ENCODE measurements around the gene DTNA.

The DTNA gene

GRCh38 chr18:34818064-34818463, 108.0 kb downstream of the DTNA start:
- H3K4me3 Mint-ChIP-seq: no peak overlapping the region
- no peaks in the 10 kb centered on the region for H3K4me1 Mint-ChIP-seq
- CTCF ChIA-PET: no interaction called here
- H3K27me3 Mint-ChIP-seq: peaks cover 7% of the 10 kb centered on the region
- no peak for DNase-seq
- H3K27ac Mint-ChIP-seq: no peak overlapping the region
- H3K9me3 Mint-ChIP-seq: no peaks in the 10 kb centered on the region
- no peaks in the 10 kb centered on the region for H3K36me3 Mint-ChIP-seq

DNA sequence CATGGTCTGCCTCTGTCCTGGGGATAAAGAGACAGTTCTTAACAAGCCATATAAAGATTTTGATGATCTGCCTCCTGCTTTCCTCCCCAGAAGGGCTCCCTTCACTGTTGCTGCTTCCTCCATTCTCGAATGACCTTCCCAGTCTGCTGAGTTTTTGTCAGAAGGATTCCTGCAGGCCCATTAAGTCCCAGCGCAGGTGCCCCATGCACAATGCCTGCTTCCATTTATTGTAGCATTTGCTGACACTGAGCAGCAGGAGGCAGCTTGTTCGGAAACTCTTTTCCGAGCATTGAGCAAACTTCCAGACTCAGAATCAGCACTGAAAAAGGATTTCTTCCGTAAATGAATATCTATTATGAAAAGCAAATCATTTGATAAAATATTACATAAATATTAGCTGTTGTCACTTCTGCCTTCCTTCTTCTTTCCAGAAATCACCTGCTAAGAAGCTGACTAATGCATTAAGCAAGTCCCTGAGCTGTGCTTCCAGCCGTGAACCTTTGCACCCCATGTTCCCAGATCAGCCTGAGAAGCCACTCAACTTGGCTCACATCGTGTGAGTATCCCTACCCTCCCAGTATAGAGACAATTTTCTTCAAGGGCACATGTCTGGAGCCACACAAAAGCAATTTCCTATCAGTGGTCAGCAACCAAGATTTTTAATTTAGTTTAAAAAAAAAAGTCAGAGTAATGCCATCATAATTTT, 110.4 kb downstream of the DTNA start:
- CTCF ChIA-PET: no interaction called here
- Mint-ChIP-seq H3K4me1 (no peaks in the 10 kb centered on the region), H3K27me3 (peaks cover 7% of the 10 kb centered on the region), H3K36me3 (no peaks in the 10 kb centered on the region), H3K9me3 (no peaks in the 10 kb centered on the region), H3K27ac (no peak overlapping the region), H3K4me3 (no peak overlapping the region)
- DNase-seq: no peak

- CTCF ChIA-PET: no interaction called here
- Mint-ChIP-seq H3K27ac (no peak overlapping the region), H3K4me3 (no peak overlapping the region), H3K36me3 (no peaks in the 10 kb centered on the region), H3K27me3 (peaks cover 7% of the 10 kb centered on the region), H3K4me1 (no peaks in the 10 kb centered on the region), H3K9me3 (no peaks in the 10 kb centered on the region)
- no peak for DNase-seq
These were observed 111.6 kb downstream of the DTNA start for GRCh38 chr18:34821669-34822210.

DNA sequence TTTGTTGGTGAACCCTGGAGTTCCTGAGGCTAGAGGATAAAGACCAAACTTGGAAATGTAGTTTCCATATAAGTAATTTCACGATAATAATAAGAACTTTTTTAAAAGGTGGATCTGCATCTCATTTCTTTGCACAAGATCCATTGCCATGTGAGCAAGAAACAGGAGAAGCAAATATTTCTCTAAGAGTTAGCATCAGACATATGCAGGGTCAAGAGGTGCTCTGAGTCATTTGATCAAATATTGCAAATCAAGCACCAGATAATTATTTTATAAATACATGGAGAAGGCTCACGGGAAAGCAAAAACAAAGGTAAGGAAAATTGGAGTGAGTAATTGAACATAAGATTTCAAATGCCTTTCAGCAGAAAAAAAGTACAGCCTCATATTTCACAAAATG, 118.0 kb downstream of the DTNA start:
- no peak overlapping the region for H3K27ac Mint-ChIP-seq
- no peaks in the 10 kb centered on the region for H3K36me3 Mint-ChIP-seq
- CTCF ChIA-PET: no interaction called here
- DNase-seq: no peak
- no peak overlapping the region for H3K4me3 Mint-ChIP-seq
- no peaks in the 10 kb centered on the region for H3K9me3 Mint-ChIP-seq
- H3K27me3 Mint-ChIP-seq: no peaks in the 10 kb centered on the region
- no peaks in the 10 kb centered on the region for H3K4me1 Mint-ChIP-seq

- no peak overlapping the region for H3K4me3 Mint-ChIP-seq
- CTCF ChIA-PET: no interaction called here
- H3K9me3 Mint-ChIP-seq: no peaks in the 10 kb centered on the region
- DNase-seq: no peak
- H3K27me3 Mint-ChIP-seq: no peaks in the 10 kb centered on the region
- peaks cover 4% of the 10 kb centered on the region for H3K4me1 Mint-ChIP-seq
- no peak overlapping the region for H3K27ac Mint-ChIP-seq
- H3K36me3 Mint-ChIP-seq: no peaks in the 10 kb centered on the region
These were observed 124.8 kb downstream of the DTNA start for GRCh38 chr18:34834897-34835296.

- CTCF ChIA-PET: no interaction called here
- H3K4me3 Mint-ChIP-seq: no peak overlapping the region
- H3K36me3 Mint-ChIP-seq: no peaks in the 10 kb centered on the region
- no peaks in the 10 kb centered on the region for H3K27me3 Mint-ChIP-seq
- DNase-seq: no peak
- no peak overlapping the region for H3K27ac Mint-ChIP-seq
- peaks cover 4% of the 10 kb centered on the region for H3K4me1 Mint-ChIP-seq
- H3K9me3 Mint-ChIP-seq: no peaks in the 10 kb centered on the region
These were observed 125.4 kb downstream of the DTNA start for GRCh38 chr18:34835466-34835865.

GRCh38 chr18:34837769-34838272, 127.7 kb downstream of the DTNA start:
- CTCF ChIA-PET: no interaction called here
- no peak for DNase-seq
- Mint-ChIP-seq H3K27ac (no peak overlapping the region), H3K36me3 (no peaks in the 10 kb centered on the region), H3K9me3 (no peaks in the 10 kb centered on the region), H3K4me3 (no peak overlapping the region), H3K27me3 (no peaks in the 10 kb centered on the region), H3K4me1 (peaks cover 4% of the 10 kb centered on the region)

DNA sequence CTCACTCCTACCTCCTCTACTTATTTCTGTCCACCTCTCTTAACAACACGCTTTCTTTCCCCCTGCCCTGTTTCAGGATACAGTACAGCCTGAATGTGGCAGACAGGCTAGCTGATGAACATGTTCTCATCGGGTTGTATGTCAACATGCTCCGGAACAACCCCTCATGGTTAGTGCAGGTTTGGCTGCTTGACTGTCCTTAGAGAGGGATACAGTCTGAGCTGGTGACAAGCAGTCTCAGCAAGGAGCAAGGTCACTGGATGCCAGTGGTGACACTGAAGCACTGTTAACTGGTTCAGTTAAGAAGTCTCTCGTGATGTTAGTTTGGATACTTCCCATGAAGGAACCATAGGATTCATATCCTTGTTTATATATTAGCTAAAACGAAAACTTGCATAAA, 128.6 kb downstream of the DTNA start:
- Mint-ChIP-seq H3K27me3 (no peaks in the 10 kb centered on the region), H3K4me1 (peaks cover 4% of the 10 kb centered on the region), H3K4me3 (no peak overlapping the region), H3K27ac (no peak overlapping the region), H3K9me3 (no peaks in the 10 kb centered on the region), H3K36me3 (no peaks in the 10 kb centered on the region)
- CTCF ChIA-PET: no interaction called here
- no peak for DNase-seq

GRCh38 chr18:34840256-34840826, 130.2 kb downstream of the DTNA start:
- CTCF ChIA-PET: interaction anchor here (1.0 kb wide), 1 partner anchor 8 kb away, joined by 3 read pairs; no protein-coding TSS in a partner anchor
- no peaks in the 10 kb centered on the region for H3K9me3 Mint-ChIP-seq
- H3K4me1 Mint-ChIP-seq: peaks cover 2% of the 10 kb centered on the region
- no peak for DNase-seq
- H3K27me3 Mint-ChIP-seq: no peaks in the 10 kb centered on the region
- no peaks in the 10 kb centered on the region for H3K36me3 Mint-ChIP-seq
- no peak overlapping the region for H3K4me3 Mint-ChIP-seq
- H3K27ac Mint-ChIP-seq: no peak overlapping the region

DNA sequence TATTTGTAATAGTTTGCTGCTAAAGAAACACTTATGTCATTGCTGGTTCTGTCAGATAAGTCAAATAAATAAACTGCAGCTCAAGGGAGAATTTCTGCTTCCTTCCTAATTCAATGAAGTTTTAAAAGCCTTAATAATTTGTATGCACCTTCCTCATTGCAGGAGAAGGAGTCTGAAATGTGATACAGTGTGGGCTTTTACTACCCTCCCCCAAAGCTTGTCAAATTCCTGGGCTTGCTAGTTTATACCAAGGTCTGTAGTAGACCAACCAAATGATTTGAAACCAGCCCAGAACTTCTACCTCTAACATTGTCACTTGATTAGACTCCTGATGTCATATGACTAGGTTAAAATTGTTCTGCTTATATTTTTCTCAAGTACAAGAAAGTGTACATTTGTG, 131.8 kb downstream of the DTNA start:
- Mint-ChIP-seq H3K9me3 (no peaks in the 10 kb centered on the region), H3K4me3 (no peak overlapping the region), H3K36me3 (no peaks in the 10 kb centered on the region), H3K27me3 (no peaks in the 10 kb centered on the region), H3K27ac (no peak overlapping the region), H3K4me1 (no peaks in the 10 kb centered on the region)
- no peak for DNase-seq
- CTCF ChIA-PET: no interaction called here

GRCh38 chr18:34844072-34844471, 134.0 kb downstream of the DTNA start:
- Mint-ChIP-seq H3K27me3 (no peaks in the 10 kb centered on the region), H3K9me3 (no peaks in the 10 kb centered on the region), H3K27ac (no peak overlapping the region), H3K36me3 (no peaks in the 10 kb centered on the region), H3K4me3 (no peak overlapping the region), H3K4me1 (no peaks in the 10 kb centered on the region)
- no peak for DNase-seq
- CTCF ChIA-PET: no interaction called here

GRCh38 chr18:34844732-34845459, 134.8 kb downstream of the DTNA start:
- Mint-ChIP-seq H3K36me3 (no peaks in the 10 kb centered on the region), H3K27ac (no peak overlapping the region), H3K4me3 (no peak overlapping the region), H3K9me3 (no peaks in the 10 kb centered on the region), H3K4me1 (no peaks in the 10 kb centered on the region), H3K27me3 (no peaks in the 10 kb centered on the region)
- no peak for DNase-seq
- CTCF ChIA-PET: no interaction called here

DNA sequence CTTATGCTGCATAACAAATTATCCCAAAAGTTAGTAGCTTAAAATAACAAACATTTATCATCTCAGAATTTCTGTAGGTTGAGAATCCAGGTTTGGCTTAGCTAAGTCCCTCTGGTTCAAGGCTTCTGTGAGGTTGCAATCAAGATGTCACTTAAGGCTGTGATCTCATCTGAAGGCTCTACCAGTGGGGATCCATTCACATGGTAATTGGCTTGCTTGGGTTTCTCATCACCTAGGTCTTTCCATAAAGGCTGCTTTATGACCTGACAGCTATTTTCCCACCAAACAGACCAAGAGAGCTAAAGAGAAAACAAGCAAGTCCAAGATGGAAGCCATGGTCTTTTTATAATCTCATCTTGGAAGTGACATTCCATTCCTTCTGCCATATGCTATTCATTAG, 137.3 kb downstream of the DTNA start:
- CTCF ChIA-PET: no interaction called here
- H3K36me3 Mint-ChIP-seq: peaks cover 2% of the 10 kb centered on the region
- no peak overlapping the region for H3K27ac Mint-ChIP-seq
- peaks cover 1% of the 10 kb centered on the region for H3K27me3 Mint-ChIP-seq
- H3K4me1 Mint-ChIP-seq: no peaks in the 10 kb centered on the region
- H3K4me3 Mint-ChIP-seq: no peak overlapping the region
- DNase-seq: no peak
- no peaks in the 10 kb centered on the region for H3K9me3 Mint-ChIP-seq

- Mint-ChIP-seq H3K4me1 (no peaks in the 10 kb centered on the region), H3K9me3 (no peaks in the 10 kb centered on the region), H3K27me3 (peaks cover 5% of the 10 kb centered on the region), H3K27ac (no peak overlapping the region), H3K4me3 (no peak overlapping the region), H3K36me3 (peaks cover 2% of the 10 kb centered on the region)
- CTCF ChIA-PET: no interaction called here
- DNase-seq: no peak
These were observed 138.1 kb downstream of the DTNA start for GRCh38 chr18:34848156-34848555.

GRCh38 chr18:34848695-34849094, 138.6 kb downstream of the DTNA start:
- H3K36me3 Mint-ChIP-seq: peaks cover 2% of the 10 kb centered on the region
- no peaks in the 10 kb centered on the region for H3K4me1 Mint-ChIP-seq
- H3K9me3 Mint-ChIP-seq: no peaks in the 10 kb centered on the region
- CTCF ChIA-PET: no interaction called here
- H3K27ac Mint-ChIP-seq: no peak overlapping the region
- DNase-seq: no peak
- H3K27me3 Mint-ChIP-seq: peaks cover 5% of the 10 kb centered on the region
- no peak overlapping the region for H3K4me3 Mint-ChIP-seq

Measured in activated naive CD4-positive, alpha-beta T cell treated with anti-CD3 and anti-CD28 coated beads, Interleukin-2, amount 10 ng/mL, durations not matched to agents 7 days and 5 days (primary cell).